ENCODE results near the gene SYNE3. TPM values are rescaled to one million over a fixed set of nuclear protein-coding genes. Genes with fewer than 3 reads are reported as not detected.

SYNE3 gene
- total and polyA plus RNA-seq, 9 donors, result 3.7 to 26.0 (median 10.0) TPM

GRCh38 chr14:95547626-95548327, 31.3 kb upstream of the SYNE3 start:
- 44 to 65% (median 51%) methylated on average over 14 of the region's 14 CpGs for WGBS, 3 donors
- Histone ChIP-seq H3K4me1 (ENCODE audit: insufficient read depth) (peaks cover 15% of the 10 kb centered on the region), H3K36me3 (no peaks in the 10 kb centered on the region), H3K4me3 (no peak overlapping the region), H3K27me3 (no peaks in the 10 kb centered on the region), H3K27ac (no peak overlapping the region), H3K9me3 (no peaks in the 10 kb centered on the region)
- TF ChIP-seq EP300 (IDR thresholded peaks at IDR 0.05), result no peak
- TF ChIP-seq POLR2A (IDR thresholded peaks at IDR 0.05), result no peak
- TF ChIP-seq, protein P1, sequence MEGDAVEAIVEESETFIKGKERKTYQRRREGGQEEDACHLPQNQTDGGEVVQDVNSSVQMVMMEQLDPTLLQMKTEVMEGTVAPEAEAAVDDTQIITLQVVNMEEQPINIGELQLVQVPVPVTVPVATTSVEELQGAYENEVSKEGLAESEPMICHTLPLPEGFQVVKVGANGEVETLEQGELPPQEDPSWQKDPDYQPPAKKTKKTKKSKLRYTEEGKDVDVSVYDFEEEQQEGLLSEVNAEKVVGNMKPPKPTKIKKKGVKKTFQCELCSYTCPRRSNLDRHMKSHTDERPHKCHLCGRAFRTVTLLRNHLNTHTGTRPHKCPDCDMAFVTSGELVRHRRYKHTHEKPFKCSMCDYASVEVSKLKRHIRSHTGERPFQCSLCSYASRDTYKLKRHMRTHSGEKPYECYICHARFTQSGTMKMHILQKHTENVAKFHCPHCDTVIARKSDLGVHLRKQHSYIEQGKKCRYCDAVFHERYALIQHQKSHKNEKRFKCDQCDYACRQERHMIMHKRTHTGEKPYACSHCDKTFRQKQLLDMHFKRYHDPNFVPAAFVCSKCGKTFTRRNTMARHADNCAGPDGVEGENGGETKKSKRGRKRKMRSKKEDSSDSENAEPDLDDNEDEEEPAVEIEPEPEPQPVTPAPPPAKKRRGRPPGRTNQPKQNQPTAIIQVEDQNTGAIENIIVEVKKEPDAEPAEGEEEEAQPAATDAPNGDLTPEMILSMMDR (IDR thresholded peaks at IDR 0.05), result no peak
- intact Hi-C loops (cut with DNase I), result no loop called here
- DNase-seq, result no peak

DNA sequence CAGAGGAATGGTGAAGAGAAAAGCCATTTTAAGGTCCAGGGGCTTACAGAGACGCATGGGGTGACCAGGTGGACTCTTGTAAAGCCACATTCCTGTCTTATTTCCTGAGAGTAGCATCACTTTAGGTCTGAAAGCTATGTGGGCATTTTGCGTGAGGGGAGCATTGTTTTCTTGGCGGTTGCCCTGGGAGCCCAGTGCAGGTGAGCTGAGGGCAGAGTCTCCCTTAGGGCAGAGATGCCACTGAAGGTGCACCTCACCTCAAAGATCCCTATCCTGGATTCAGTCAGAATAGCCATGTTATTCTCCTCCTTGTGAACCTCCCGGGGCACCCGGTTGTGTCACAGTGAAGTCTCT, 30.8 kb upstream of the SYNE3 start:
- intact Hi-C loops (cut with DNase I), result no loop called here

GRCh38 chr14:95545515-95546168, 29.2 kb upstream of the SYNE3 start:
- intact Hi-C loops (cut with DNase I), result no loop called here

More for the DNA sequence above, 30.8 kb upstream of the SYNE3 start:
- H3K9me3 ChIP-seq, result no peaks in the 10 kb centered on the region
- H3K4me3 ChIP-seq, result no peak overlapping the region
- peaks cover 15% of the 10 kb centered on the region for H3K4me1 ChIP-seq (ENCODE audit: insufficient read depth)
- H3K27me3 ChIP-seq, result no peaks in the 10 kb centered on the region
- no peak overlapping the region for H3K27ac ChIP-seq
- 81 to 94% (median 89%) methylated on average over 5 of the region's 5 CpGs for WGBS, 3 donors
- TF ChIP-seq EP300 (IDR thresholded peaks at IDR 0.05) (no peak), POLR2A (IDR thresholded peaks at IDR 0.05) (no peak)
- TF ChIP-seq, protein P1 (IDR thresholded peaks at IDR 0.05), result no peak
- DNase-seq, result no peak
- H3K36me3 ChIP-seq, result no peaks in the 10 kb centered on the region

DNA sequence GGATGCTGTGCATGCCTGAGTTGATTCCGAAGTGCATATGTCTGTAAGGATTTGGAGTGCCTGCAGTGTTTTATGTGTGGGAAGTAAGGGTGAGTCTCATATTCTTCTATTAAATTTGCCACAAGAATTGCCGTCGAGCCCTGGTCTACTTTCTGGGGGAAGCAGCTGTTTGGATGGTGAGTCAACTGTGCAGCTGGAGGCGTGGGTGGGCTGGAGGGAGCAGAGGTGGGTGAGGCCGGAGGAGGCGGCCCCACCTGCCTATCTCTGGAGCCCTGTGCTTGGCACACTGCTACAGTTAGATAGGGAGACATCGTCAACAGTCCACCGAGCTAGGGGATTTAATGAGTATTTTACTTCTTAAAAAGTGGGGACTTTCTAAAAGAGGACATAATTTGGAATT, 28.1 kb upstream of the SYNE3 start:
- 17 to 52% (median 22%) methylated on average over 8 of the region's 8 CpGs for WGBS, 3 donors
- Histone ChIP-seq H3K9me3 (no peaks in the 10 kb centered on the region), H3K27me3 (no peaks in the 10 kb centered on the region), H3K4me1 (ENCODE audit: insufficient read depth) (peaks cover 17% of the 10 kb centered on the region), H3K36me3 (no peaks in the 10 kb centered on the region), H3K27ac (no peak overlapping the region), H3K4me3 (no peak overlapping the region)
- no peak for DNase-seq
- TF ChIP-seq, protein P1 (IDR thresholded peaks at IDR 0.05), result no peak
- no peak for TF ChIP-seq EP300 (IDR thresholded peaks at IDR 0.05)
- no peak for TF ChIP-seq POLR2A (IDR thresholded peaks at IDR 0.05)
- intact Hi-C loops (cut with DNase I), result no loop called here

More at GRCh38 chr14:95545515-95546168, 29.2 kb upstream of the SYNE3 start:
- H3K4me3 ChIP-seq, result no peak overlapping the region
- peaks cover 15% of the 10 kb centered on the region for H3K4me1 ChIP-seq (ENCODE audit: insufficient read depth)
- H3K27me3 ChIP-seq, result no peaks in the 10 kb centered on the region
- no peak for TF ChIP-seq POLR2A (IDR thresholded peaks at IDR 0.05)
- TF ChIP-seq, protein P1 (IDR thresholded peaks at IDR 0.05), result no peak
- TF ChIP-seq EP300 (IDR thresholded peaks at IDR 0.05), result no peak
- no peak for DNase-seq
- H3K36me3 ChIP-seq, result no peaks in the 10 kb centered on the region
- H3K9me3 ChIP-seq, result no peaks in the 10 kb centered on the region
- 82 to 88% (median 85%) methylated on average over 5 of the region's 5 CpGs for WGBS, 3 donors
- H3K27ac ChIP-seq, result no peak overlapping the region
